Left kidney (tissue), 2 donors: Measurements from ENCODE around the gene RNF6. TPM values are rescaled to one million over a fixed set of nuclear protein-coding genes. Genes with fewer than 3 reads are reported as not detected.

Source experiments
- DNase-seq: peaks from one replicate; pipeline ENCODE4 v3.0.0-alpha.2; 2013
- polyA plus RNA-seq: library from polyadenylated mRNA; unstranded; fragments of 120-200 nt; gene quantifications from one replicate; pipeline ENCODE4 v1.2.1, GENCODE V29; 2013; ENCODE audit not compliant: insufficient read length

Gene RNF6
- polyA plus RNA-seq, 1 donor = 36.7 TPM

- no peak for DNase-seq
Measured at GRCh38 chr13:26163812-26164211, 58.3 kb downstream of the RNF6 start.

Other genes with a start within 250 kb of the RNF6 start
- gene SHISA2, start 170.3 kb downstream of the RNF6 start, polyA plus RNA-seq = 64.5 TPM
- 27.8 TPM for gene CDK8, start 31.8 kb upstream of the RNF6 start, polyA plus RNA-seq